ENCODE data around the gene TRIM7.
"Not testable (repeated sequence)": the region's sequence is repeated elsewhere in the genome, so short reads cannot be mapped to it uniquely, and the experiment has no call there.

The TRIM7 gene

DNA sequence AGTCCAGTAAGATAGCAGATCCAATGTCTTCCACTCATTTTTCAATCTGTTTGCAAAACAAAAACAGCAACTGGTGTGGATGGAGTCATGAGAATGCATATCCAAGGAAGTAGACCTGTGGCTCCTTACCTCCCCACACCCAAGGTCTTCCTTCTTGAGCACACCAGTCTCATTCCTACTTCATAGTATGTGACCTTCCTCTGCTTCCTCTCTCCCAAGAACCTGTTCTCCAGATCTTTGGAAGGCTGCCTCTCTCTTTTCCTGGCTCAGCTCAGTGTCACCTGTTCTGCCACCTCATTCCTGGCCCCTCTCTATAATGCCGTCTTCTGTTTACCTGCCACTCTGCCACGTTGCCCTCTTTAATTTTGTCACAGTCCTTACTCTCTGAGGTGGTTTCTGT is 7.9 kb upstream of the TRIM7 start:
- DNase-seq (ENCODE audit: low read depth): no peak

DNA sequence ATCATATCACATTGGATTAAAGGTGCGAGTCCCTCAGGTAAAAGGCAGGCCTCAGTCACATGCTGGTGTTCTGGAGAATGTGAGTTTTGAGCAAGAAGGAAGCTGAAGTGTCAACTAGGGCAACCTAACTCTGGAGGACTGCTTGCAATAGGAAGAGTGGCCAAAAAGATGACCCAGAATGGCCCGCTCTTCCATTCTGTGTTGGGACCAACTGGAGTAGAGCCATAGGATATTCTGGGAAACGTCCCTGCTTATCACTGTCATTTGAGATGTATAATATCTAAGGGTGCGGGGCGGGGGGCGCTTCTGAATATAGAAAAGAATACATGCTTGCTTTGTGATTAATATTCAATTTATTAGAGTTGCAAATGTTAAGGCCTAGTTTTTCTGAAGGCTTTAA is 7.1 kb upstream of the TRIM7 start:
- DNase-seq (ENCODE audit: low read depth): no peak

DNA sequence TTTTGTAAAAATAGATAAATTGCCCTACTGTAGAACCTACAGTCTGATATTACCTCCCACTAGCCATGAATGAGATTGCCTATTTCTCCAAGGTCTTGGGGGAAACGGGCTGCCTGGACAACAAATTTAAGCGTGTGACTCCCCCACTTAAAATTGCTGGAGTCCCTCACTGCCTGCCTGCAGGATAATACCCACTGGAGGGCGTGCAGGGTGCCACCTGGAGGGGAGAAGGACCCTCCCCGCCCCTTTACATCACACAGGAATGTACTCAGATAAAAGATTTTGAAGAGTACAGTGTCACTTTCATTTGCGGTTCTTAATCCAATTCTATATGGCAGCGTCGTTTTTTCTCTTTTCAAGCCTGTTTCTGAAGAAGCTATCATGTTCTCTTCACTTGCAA is 6.2 kb upstream of the TRIM7 start:
- no peak for DNase-seq (ENCODE audit: low read depth)

DNA sequence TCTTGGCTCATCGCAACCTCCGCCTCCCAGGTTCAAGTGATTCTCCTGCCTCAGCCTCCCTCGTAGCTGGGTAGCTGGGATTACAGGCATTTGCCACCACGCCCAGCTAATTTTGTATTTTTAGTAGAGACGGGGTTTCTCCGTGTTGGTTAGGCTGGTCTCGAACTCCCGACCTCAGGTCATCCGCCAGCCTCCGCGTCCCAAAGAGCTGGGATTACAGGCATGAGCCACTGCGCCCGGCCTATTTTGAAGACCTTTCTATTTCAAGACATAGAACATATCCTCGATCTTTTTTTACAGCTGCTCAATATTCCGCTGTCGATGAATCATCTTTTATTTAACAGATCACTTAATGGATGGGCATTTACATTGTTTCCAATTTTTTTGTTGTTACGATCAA is 5.7 kb upstream of the TRIM7 start:
- DNase-seq (ENCODE audit: low read depth): not testable (repeated sequence)

DNA sequence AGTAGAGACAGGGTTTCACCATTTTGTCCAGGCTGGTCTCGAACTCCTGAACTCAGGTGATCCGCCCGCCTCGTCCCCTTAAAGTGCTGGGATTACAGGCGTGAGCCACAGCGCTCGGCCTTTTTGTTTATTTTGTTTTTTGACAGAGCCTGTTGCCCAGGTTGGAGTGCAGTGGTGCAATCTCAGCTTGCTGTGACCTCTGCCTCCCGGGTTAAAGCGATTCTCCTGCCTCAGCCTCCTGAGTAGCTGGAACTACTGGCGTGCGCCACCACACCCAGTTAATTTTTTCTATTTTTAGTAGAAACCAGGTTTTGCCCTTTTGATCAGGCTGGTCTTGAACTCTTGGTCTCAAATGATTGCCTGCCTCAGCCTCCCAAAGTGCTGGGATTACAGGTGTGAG is 5.2 kb upstream of the TRIM7 start:
- DNase-seq (ENCODE audit: low read depth): not testable (repeated sequence)

DNA sequence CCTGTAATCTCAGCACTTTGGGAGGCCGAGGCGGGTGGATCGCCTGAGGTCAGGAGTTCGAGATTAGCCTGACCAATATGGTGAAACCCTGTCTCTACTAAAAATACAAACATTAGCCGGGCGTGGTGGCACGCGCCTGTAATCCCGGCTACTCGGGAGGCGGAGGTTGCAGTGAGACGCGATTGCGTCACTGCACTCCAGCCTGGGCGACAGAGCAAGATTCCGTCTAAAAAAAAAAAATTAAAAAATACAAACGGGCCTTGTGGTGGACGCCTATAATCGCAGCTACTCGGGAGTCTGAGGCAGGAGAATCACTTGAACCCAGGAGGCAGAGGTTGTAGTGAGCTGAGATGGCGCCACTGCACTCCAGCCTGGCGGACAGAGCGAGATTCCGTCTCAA is 4.0 kb upstream of the TRIM7 start:
- DNase-seq (ENCODE audit: low read depth): not testable (repeated sequence)

DNA sequence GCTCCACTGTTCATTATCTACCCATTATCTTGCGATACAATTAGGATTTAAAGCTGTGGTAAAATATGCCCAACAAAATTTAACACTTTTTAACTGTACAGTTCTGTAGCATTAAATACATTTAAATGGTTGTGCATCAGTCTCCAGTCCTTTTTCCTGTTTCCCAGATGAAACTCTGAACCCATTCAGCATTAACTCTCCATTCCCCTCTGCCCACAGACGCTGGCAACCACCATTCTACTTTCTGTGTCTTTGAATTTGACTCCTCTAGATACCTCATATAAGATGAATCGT is 2.9 kb upstream of the TRIM7 start:
- no peak for DNase-seq (ENCODE audit: low read depth)

DNA sequence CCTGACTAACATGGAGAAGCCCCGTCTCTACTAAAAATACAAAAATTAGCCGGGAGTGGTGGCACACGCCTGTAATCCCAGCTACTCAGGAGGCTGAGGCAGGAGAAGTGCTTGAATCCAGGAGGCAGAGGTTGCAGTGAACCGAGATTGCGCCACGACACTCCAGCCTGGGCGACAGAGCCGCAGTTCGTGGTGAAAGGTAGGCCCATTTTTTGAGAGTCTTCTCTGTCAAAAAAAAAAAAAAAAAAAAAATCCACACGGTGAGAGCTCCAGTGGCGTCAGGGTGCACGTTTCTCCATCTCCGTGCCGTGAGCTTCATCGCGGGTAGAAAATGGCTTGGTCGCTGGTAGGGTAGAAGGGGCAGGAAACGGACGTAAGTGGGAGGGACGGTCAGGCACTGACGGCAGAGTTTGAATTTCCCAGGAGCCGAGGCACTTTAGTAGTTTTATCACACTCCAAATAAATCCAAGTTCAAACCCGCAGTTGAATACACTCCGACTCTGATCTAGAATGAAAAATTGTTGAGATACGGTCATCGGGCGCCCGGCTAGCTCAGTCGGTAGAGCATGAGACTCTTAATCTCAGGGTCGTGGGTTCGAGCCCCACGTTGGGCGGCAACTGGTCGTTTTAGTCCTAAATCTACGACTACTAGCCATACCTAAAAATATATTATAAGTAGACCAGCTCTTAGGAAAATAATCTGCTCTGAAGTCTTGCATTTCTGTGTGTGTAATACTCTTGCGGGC is 2.4 kb upstream of the TRIM7 start:
- peak; percentile 97 for DNase-seq (ENCODE audit: low read depth)

DNA sequence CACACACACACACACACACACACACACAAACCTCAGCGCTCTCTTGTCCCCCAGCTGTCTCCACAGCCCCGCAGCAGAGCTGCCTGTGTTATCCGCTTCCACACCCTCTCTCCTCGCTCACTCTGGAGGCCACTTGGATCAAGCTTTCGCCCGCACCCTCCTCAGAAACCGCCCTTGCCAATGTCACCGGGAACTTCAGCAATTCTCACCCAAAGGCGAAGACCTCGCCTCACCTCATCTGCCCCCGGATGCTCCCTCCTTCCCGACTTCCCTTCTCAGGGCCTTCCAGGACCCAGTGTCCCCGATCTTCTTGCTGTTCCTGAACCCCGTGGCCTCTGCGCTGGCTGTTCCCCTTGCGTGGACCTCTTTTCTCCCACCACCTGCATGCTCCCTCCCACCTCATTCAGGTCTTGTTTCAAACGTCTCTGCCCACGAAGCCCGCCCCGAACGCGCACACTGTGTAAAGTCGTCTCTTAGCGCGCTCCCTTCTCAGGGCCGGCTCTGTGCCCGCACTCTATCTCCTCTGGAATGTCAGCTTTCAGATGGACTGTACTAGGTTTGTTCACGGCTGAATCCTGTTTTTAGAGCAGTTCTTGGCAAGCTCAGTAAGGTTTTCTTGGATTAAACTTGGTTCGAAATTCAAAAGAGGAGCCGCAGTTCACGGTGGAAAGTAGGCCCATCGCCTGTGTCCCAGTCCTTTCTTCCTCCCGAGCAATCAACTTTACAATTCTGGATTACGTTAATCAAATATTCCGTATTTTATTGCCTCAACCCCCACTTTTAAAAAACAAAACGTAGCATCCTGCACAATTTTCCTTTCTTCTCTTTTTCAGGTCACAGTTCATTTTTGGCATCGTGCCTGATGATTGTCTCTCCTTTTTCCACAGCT is 1.0 kb upstream of the TRIM7 start:
- no peak for DNase-seq (ENCODE audit: low read depth)

DNA sequence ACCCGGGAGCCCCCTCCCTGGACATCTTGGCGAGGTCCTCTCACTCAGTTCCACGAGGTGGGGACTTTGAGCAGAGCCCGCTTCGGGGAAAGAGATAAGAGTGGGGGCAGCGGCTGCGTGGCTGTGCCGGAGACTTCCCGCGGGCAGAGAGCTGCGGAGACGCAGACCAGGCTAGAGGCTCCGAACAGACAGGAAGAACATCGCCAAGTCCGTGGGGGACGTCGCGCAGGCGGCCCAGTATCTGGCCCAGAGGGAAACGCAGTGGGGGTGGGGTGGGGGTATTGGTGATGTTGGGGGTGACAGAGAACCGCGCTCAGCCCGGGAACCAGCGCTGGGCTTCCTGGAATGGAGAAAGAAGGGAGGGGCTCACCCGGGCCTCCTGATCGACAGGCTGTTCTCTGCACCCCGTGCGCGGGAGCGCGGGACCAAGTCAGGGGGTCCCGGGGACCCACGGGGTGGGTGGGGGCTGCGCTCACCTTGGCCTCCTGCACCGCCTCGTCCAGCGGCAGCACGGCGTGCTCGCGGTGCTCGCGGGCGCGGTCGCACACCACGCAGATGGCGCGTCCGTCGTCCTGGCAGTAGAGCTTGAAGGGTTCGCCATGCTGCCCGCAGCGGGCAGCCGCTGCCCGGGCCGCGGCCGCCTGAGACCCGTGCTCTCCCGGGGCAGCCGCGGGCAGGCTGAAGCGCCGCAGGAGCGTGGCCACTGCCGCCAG is 727 bp downstream of the TRIM7 start:
- DNase-seq (ENCODE audit: low read depth): peak; percentile 58

DNA sequence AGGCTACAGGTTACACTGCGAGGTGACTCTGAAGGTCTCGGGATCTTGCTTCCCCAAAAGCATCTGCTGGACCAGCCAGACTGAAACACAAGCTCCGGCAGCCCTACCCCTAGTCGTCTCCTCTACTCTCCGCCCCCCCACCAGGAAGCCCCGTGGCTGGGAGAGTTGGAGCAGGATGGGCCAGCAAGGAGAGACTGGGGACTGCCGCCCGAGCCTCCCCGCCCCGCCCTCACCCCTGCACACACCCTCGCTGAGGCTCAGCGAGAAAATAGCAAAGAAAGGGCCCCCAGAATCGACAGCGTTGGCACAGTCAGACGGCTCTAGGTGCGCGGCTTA is 1.3 kb downstream of the TRIM7 start:
- DNase-seq (ENCODE audit: low read depth): peak; percentile 53

DNA sequence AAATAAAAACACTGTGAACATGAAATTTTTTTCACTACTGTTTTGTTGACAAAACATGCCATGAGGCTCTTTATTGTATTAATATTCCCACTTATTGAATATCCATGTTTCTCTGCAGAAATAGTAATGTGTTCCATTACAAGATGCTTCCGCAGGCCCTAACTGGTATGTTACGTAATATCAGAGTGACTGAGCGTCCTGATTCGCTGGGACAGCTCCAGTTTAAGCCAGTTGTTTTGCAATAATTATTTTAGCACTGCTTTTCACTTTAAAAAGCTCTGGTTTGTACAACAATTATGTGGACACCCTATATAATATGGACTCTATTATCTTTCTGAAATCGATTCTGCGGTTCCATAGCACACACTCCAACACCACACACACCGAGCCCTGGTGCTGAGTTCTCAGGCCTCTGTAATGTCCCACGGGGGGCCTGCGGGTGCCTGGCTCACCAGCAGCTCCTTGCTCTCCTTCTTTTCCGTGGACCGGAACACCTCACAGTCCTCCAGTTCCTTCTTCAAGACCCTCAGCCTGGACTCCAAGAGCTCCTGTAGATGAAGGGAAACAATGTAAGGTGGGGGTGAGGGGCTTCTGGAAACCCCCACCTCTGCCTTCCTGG is 1.8 kb downstream of the TRIM7 start:
- peak; percentile 19 for DNase-seq (ENCODE audit: low read depth)

DNA sequence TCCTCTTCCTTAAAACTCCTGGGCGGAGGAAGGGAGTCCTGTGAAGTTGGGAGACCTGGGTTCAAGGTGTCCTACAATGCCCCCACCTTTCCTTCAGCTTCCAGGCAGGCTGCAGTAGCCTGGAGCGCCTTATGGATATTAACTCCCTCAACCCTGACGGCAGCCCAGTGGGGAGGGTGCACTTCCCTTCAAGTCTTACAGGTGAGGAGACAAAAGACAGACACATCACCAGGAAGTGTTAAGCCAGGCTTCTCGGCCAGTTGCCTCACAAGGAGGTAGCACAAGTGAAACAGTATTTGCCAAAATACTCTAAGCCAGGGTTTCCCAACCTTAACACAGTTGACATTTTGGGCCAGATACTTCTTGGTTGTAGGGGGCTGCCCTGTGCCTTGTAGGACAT is 4.2 kb downstream of the TRIM7 start:
- no peak for DNase-seq (ENCODE audit: low read depth)

DNA sequence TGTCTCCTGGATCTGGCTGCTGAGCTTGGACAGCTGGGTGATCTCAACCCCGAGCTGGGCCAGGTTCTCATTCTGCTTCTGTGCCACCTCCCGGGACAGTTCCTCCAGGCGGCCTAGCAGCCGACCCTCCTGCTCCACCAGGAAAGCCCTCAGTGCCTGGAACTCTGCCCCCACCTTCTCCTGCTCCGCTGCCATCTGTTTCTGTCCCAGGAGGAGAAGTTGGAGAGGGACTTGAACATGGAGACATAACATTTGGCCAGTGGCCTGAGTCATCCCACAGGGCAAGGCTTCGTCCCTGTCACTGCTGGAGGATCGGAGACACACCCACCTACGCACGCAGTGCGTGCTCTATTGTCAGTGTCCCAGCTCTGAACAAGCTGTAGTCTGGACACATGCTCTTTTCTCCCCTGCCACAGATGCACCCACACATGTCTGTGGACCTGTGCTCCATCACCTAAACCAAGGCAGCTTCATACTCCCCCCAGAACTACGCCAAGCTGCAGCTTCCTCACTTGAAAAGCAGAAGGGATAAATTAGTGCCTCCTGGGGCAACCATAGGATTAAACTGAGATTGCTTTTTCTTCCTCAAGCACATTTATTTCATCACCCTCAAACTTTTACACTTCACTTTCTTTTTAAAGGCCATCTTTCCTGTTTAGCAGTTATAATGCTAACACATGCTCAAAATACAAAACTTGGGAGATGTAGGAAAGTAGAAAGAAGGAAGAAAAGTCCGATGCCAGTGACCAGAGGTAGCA is 4.9 kb downstream of the TRIM7 start:
- DNase-seq (ENCODE audit: low read depth): no peak

DNA sequence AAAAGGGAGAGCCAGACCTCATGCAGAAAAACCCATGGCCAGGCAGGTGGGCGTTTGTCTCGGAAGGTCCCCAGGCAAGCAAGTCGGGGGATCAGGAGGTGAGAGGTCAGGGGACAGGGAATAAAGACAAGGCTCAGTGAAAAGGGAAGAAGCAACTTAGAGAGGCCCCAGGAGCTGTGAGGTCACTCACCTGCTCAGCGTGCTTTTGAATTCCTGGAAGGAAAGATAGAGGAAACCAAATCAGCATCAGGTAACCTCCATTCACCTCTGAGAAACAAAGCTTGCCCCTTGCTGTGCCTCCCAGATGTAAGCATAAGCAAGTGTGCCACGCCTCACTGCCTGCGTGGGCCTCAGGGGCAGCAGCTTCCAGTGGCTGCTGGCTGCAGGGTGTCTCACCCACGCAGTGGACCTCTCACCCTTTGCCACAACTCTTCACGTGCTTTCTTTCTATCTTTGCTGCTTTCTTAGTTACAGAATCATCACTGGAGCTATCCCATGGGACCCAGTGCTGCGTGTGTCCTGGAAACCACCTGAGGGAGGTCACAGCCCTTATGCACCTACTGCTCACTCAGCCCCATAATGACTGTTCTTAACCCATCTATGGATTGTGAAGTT is 6.0 kb downstream of the TRIM7 start:
- no peak for DNase-seq (ENCODE audit: low read depth)

DNA sequence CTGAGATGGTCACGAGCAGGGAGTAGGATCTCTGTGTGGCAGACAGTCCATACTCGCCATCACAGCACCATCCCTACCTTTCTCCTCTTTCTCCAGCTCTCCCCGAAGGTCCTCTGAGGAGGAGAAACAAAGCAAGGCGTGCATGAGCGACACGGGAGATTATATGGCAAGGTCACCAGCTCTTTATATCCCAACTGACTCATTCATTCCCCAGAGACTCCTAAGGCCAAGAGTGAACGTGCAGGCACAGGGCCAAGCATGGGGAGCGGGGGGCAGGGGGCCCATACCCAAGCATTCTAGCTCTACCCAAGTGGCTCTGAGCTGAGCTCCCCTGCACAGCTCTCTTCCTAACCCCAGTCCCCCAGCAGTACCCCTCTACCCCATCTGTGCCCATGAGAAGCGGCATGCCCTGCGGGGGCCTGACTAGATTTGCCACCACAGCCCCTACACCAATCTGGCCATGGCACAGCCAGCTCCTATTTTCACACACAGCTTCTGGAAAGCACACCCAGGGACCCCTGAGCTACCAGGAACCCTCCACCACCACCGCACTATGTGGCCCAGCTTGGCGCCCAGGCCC is 6.8 kb downstream of the TRIM7 start:
- DNase-seq (ENCODE audit: low read depth): no peak

DNA sequence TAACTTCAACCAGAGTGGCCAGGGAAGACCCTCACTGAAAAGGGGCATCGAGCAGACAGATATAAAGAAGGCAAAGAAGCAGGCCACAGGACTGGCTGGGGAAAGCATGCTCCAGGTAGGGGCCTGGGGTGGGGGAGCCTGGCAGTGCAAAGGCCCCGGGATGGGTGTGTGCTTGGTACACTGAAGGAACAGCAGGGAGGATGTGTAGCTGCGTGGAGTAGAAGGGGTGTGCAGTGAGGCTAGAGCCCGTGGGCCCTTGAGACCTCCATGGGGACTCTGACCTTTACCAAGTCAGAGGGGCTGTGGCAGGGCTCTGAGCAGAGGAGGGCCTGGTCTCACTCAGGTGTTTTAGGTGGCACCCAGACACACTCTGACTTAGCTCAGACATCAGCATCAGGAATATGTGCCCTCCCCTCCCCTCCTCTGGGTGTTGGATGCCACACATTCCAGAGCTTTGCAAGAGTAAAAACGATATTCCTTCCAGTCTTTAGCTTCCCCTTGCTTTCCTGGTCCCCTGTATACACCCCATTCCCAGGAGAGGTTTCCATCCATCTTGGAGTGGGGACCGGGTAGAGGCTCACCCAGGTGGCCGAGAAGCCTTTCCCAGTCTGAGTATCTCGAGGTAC is 7.6 kb downstream of the TRIM7 start:
- peak; percentile 34 for DNase-seq (ENCODE audit: low read depth)

DNA sequence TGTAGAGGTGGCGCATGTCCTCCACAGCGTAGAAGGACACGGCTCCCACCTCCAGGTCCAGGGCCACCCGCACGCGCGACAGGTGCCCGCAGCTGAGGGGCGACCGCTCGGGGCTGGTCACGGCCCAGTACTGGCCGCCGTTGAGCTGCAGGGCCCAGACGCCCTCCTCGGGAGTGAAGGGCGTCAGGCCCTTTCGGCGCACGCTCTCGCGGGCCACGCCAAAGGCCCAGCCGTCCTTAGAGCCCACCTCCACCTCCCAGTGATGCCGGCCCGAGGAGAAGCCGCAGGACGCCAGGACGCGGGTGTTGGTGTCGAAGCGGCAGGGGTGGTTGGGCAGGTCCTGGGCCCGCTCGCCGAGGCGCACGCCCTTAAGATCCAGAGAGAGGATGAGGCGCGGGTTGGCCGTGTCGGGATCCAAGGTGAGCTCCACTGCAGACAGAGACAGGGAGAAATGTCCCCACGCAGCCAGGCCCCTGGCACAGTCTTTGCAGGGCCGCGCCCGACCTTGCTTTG is 9.7 kb downstream of the TRIM7 start:
- no peak for DNase-seq (ENCODE audit: low read depth)

DNA sequence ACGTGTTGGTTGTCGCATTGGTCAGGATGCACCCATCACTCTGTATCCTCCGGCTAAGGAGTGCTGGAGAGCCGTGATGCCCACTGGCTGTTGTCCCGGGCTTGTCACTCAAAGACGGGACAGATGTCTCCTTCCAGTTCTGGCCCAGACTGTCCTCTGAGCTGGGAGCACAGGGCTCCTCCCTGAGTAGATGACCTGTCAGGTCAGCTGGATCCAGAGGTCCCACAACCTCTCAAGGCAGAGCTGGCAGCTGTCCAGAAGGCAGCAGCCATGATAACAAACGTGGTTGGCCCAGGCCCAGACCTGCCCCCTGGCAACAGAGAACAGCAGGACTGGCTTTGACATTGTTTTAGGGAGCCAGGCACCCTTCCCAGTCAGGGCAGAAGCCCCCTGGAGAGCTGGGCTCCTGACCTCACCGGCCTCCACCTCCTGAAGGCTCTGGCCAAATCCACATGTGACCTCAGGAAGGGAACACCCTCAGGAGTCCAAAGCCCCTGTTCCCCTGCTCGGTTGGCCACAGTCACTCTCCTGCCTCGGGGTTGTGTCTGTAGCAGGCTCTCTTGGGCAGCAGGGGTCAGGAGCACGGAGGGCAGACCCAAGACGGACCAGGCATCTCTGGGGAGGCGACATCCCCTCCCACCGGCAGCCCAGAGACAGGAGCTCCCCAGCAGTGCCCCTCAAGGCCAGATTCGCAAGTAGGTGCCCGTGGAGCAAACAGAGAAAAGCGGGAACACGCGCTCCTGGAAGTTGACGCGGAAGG is 10.3 kb downstream of the TRIM7 start:
- no peak for DNase-seq (ENCODE audit: low read depth)

DNA sequence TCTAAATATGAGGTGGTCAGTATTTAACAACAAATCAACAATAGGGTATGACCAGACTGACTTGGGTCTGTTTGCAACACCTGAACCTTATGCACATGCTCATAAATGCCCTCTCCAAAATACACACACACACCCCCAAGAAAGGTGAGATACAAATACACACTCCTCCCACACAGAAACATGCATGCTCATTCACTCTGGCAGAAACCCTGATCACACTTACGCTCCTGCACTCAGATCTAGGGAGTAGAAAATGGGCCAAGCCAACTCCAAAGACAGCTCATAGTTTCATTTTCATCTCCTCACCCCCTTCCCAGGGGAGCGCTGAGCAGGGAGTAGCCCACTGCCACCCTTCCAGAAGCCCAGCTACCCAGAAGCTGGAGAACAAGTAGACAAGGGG is 11.3 kb downstream of the TRIM7 start:
- DNase-seq (ENCODE audit: low read depth): no peak

Data from EH (cell line).